Measurements from ENCODE around the gene EPB41. TPM values are rescaled to one million over a fixed set of nuclear protein-coding genes. Genes with fewer than 3 reads are reported as not detected.

Gene EPB41
- total RNA-seq, 1 experiment from 2014 or later, result 20.2 TPM

GRCh38 chr1:29056256-29056655, 141.9 kb downstream of the EPB41 start:
- Histone ChIP-seq H3K36me3 (ENCODE audit: control insufficient read depth, insufficient read depth, low read length) (no peaks in the 10 kb centered on the region), H3K4me3 (ENCODE audit: low read depth in 2 of 2, low read length in 2 of 2) (no peak overlapping the region), H3K27me3 (ENCODE audit: control insufficient read depth, insufficient read depth, low read length) (no peaks in the 10 kb centered on the region), H3K27ac (ENCODE audit: low read length) (no peak overlapping the region), H3K9me3 (ENCODE audit: control insufficient read depth, insufficient read depth, low read depth, low read length) (no peaks in the 10 kb centered on the region), H3K4me1 (ENCODE audit: control insufficient read depth, insufficient read depth, low read length) (no peaks in the 10 kb centered on the region)
- POLR2A ChIA-PET, result no interaction called here
- CTCF ChIA-PET, result interaction anchor here (1.4 kb wide), 1 partner anchor 141 kb away, joined by 8 read pairs; no protein-coding TSS in a partner anchor
- intact Hi-C loops (cut with micrococcal nuclease; ENCODE audit: unreplicated experiment), result no loop called here
- in situ Hi-C loops (cut with HindIII; ENCODE audit: low pct_unique_long_range_greater_than_20kb, low sequenced_read_pairs), result no loop called here
- TF ChIP-seq POLR2AphosphoS5 (IDR thresholded peaks at IDR 0.05; ENCODE audit: low read depth, low read length), result no peak
- TF ChIP-seq, protein P1, sequence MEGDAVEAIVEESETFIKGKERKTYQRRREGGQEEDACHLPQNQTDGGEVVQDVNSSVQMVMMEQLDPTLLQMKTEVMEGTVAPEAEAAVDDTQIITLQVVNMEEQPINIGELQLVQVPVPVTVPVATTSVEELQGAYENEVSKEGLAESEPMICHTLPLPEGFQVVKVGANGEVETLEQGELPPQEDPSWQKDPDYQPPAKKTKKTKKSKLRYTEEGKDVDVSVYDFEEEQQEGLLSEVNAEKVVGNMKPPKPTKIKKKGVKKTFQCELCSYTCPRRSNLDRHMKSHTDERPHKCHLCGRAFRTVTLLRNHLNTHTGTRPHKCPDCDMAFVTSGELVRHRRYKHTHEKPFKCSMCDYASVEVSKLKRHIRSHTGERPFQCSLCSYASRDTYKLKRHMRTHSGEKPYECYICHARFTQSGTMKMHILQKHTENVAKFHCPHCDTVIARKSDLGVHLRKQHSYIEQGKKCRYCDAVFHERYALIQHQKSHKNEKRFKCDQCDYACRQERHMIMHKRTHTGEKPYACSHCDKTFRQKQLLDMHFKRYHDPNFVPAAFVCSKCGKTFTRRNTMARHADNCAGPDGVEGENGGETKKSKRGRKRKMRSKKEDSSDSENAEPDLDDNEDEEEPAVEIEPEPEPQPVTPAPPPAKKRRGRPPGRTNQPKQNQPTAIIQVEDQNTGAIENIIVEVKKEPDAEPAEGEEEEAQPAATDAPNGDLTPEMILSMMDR (IDR thresholded peaks at IDR 0.05), result no peak
- TF ChIP-seq SIN3A (IDR thresholded peaks at IDR 0.05; ENCODE audit: borderline replicate concordance, insufficient read depth, low read depth, low read length), result no peak
- TF ChIP-seq REST (IDR thresholded peaks at IDR 0.05; ENCODE audit: insufficient read depth in 1 of 2, low read depth in 2 of 2, low read length in 1 of 2), result no peak
- TF ChIP-seq TCF7L2 (IDR thresholded peaks at IDR 0.05; ENCODE audit: low read depth, low read length), result no peak
- ATAC-seq (no peak), DNase-seq (ENCODE audit: low read depth, low spot score) (no peak)
- no TSS peak for BruUV-seq (replicated peaks)

DNA sequence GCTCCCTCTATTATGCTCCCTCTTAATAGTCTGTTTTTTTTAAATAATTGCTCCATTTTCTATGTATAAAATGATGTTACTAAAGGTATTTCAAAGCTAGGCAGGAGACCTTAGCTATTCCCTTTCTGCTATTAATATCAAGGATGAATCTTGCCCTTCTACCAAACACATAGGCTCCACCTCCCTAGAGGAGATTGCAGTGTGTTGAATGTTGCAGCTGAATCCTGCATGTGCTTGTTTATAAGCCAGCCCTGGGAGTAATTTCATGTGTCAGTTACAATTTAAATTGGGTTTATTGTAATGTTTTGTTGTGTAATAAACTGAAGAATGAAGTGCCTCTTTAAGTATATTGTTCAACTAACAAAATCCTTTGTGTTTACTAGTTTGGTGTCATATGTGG, 143.3 kb downstream of the EPB41 start:
- Histone ChIP-seq H3K27ac (ENCODE audit: low read length) (no peak overlapping the region), H3K9me3 (ENCODE audit: control insufficient read depth, insufficient read depth, low read depth, low read length) (no peaks in the 10 kb centered on the region), H3K4me3 (ENCODE audit: low read depth in 2 of 2, low read length in 2 of 2) (no peak overlapping the region), H3K36me3 (ENCODE audit: control insufficient read depth, insufficient read depth, low read length) (no peaks in the 10 kb centered on the region), H3K27me3 (ENCODE audit: control insufficient read depth, insufficient read depth, low read length) (no peaks in the 10 kb centered on the region), H3K4me1 (ENCODE audit: control insufficient read depth, insufficient read depth, low read length) (no peaks in the 10 kb centered on the region)
- ChIA-PET CTCF (interaction anchor here (0.6 kb wide), 1 partner anchor 10 kb away, joined by 6 read pairs; no protein-coding TSS in a partner anchor), POLR2A (no interaction called here)
- BruUV-seq (replicated peaks), result no TSS peak
- in situ Hi-C loops (cut with HindIII; ENCODE audit: low pct_unique_long_range_greater_than_20kb, low sequenced_read_pairs) (no loop called here), intact Hi-C loops (cut with micrococcal nuclease; ENCODE audit: unreplicated experiment) (no loop called here)
- ATAC-seq (no peak), DNase-seq (ENCODE audit: low read depth, low spot score) (no peak)
- TF ChIP-seq TCF7L2 (IDR thresholded peaks at IDR 0.05; ENCODE audit: low read depth, low read length) (no peak), POLR2AphosphoS5 (IDR thresholded peaks at IDR 0.05; ENCODE audit: low read depth, low read length) (no peak), REST (IDR thresholded peaks at IDR 0.05; ENCODE audit: insufficient read depth in 1 of 2, low read depth in 2 of 2, low read length in 1 of 2) (no peak), SIN3A (IDR thresholded peaks at IDR 0.05; ENCODE audit: borderline replicate concordance, insufficient read depth, low read depth, low read length) (no peak)
- TF ChIP-seq, protein P1 (IDR thresholded peaks at IDR 0.05), result no peak
